H1 (cell line): ENCODE measurements around the gene ILDR2.

Source experiments
- BACH1 ChIP-seq: IDR thresholded peaks from 2 replicates; pipeline ENCODE4 v1.6.1; 2012; ENCODE audit warnings: low read length, improper control_type of control experiment
- EP300 ChIP-seq, 2 experiments: IDR thresholded peaks; 1 replicate in 1 of 2; 2 replicates in 1 of 2; pipeline ENCODE4 v1.6.1; 2011 to 2012; ENCODE audit warnings: low read depth in 2 of 2, low read length in 2 of 2, mild to moderate bottlenecking in 2 of 2, borderline replicate concordance in 1 of 2, inconsistent platforms in 1 of 2, moderate library complexity in 1 of 2
- TF ChIP-seq, protein P1 (sequence below), 3 experiments: IDR thresholded peaks; 1 replicate in 2 of 3; 2 replicates in 1 of 3; pipeline versions ENCODE4 v1.5.1 to v1.6.1; 2011; ENCODE audit warnings: low read length in 3 of 3, mild to moderate bottlenecking in 3 of 3, inconsistent platforms in 2 of 3, low read depth in 1 of 3, moderate library complexity in 1 of 3; ENCODE audit not compliant: insufficient read depth in 1 of 3; ENCODE audit errors: control extremely low read depth in 1 of 3
- TF ChIP-seq, protein P2 (sequence below): IDR thresholded peaks from 2 replicates; pipeline ENCODE4 v1.6.1; 2012; ENCODE audit warnings: inconsistent platforms

DNA sequence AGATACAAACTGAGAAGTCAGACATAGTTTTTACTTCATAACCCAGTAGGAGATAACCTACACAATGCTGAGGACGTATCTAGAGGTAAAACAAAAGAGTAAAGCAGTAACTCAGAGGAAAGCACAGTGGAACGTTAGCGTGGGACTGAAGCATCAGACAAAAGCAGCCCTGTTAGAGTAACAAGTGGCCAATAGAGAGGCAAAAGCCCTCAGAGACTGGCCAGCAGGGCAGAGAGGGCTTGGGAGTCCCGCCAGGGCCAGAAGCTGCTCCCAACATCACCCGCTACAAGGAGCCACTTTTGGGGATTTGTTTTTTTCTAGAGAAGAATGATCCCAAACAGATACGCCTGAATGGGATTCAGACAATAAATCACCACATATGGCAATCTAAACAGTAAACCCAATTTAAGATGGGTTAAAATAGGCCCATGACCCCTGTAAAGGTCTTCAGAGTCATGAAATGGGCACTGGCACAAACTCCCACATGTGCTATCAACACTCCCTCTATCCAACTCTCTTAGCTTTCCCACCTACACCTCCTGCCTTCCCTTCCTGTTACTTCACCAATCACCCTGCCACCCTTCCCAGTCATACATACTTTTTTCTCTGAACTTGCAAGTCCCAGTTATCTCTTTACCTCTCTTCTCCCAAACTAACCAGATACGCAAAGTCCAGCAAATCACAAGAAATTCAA is 116.5 kb downstream of the ILDR2 start:
- TF ChIP-seq, protein P1, sequence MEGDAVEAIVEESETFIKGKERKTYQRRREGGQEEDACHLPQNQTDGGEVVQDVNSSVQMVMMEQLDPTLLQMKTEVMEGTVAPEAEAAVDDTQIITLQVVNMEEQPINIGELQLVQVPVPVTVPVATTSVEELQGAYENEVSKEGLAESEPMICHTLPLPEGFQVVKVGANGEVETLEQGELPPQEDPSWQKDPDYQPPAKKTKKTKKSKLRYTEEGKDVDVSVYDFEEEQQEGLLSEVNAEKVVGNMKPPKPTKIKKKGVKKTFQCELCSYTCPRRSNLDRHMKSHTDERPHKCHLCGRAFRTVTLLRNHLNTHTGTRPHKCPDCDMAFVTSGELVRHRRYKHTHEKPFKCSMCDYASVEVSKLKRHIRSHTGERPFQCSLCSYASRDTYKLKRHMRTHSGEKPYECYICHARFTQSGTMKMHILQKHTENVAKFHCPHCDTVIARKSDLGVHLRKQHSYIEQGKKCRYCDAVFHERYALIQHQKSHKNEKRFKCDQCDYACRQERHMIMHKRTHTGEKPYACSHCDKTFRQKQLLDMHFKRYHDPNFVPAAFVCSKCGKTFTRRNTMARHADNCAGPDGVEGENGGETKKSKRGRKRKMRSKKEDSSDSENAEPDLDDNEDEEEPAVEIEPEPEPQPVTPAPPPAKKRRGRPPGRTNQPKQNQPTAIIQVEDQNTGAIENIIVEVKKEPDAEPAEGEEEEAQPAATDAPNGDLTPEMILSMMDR (IDR thresholded peaks at IDR 0.05; ENCODE audit: control extremely low read depth in 1 of 3, insufficient read depth in 1 of 3, low read depth in 1 of 3, low read length in 3 of 3), result no peak
- TF ChIP-seq BACH1, result no peak
- TF ChIP-seq, protein P2, sequence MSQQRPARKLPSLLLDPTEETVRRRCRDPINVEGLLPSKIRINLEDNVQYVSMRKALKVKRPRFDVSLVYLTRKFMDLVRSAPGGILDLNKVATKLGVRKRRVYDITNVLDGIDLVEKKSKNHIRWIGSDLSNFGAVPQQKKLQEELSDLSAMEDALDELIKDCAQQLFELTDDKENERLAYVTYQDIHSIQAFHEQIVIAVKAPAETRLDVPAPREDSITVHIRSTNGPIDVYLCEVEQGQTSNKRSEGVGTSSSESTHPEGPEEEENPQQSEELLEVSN, result no peak
- TF ChIP-seq EP300 (IDR thresholded peaks at IDR 0.05; ENCODE audit: borderline replicate concordance in 1 of 2, low read depth in 2 of 2, low read length in 2 of 2), result no peak
